Fibroblast of lung (primary cell): Measurements from ENCODE around the gene POFUT2. TPM values are rescaled to one million over a fixed set of nuclear protein-coding genes. Genes with fewer than 3 reads are reported as not detected.

Experiments used
- DNase-seq, 2 donors: peaks; one replicate each; pipeline versions ENCODE4 v3.0.0 to v3.0.0-alpha.2; 2010; ENCODE audit warnings: low read depth in 2 of 2
- H2AFZ ChIP-seq: 2 replicates; pipeline ENCODE4 v1.5.1; 2012; ENCODE audit warnings: low read length, control low read depth, inconsistent platforms
- H3K27ac ChIP-seq: 2 replicates; pipeline ENCODE4 v1.5.1; 2011; ENCODE audit warnings: low read length, control low read depth; ENCODE audit not compliant: insufficient read depth
- H3K27me3 ChIP-seq: 2 replicates; pipeline ENCODE4 v1.5.1; 2011; ENCODE audit warnings: mild to moderate bottlenecking, low read length; ENCODE audit not compliant: control insufficient read depth, insufficient read depth
- H3K36me3 ChIP-seq: 2 replicates; pipeline ENCODE4 v1.5.1; 2011; ENCODE audit warnings: low read length; ENCODE audit not compliant: control insufficient read depth, insufficient read depth
- H3K4me1 ChIP-seq: 2 replicates; pipeline ENCODE4 v1.5.1; 2011; ENCODE audit warnings: low read length; ENCODE audit not compliant: control insufficient read depth, insufficient read depth; ENCODE audit errors: extremely low read depth
- H3K4me2 ChIP-seq: 2 replicates; pipeline ENCODE4 v1.5.1; 2011; ENCODE audit warnings: low read length, control low read depth; ENCODE audit not compliant: insufficient read depth; ENCODE audit errors: extremely low read depth
- H3K4me3 ChIP-seq, 4 experiments: fragments of 200-600 bp in 1 of 4; sonication (generic) in 1 of 4; replicated peaks in 1 of 4; 2 replicates each; pipeline ENCODE4 v1.5.1; 2011 to 2016; ENCODE audit warnings: low read length in 4 of 4, low read depth in 3 of 4, mild to moderate bottlenecking in 3 of 4, control low read depth in 2 of 4, inconsistent platforms in 1 of 4, mixed read lengths in 1 of 4; ENCODE audit not compliant: insufficient read depth in 1 of 4; ENCODE audit errors: control extremely low read depth in 1 of 4
- H3K79me2 ChIP-seq: 2 replicates; pipeline ENCODE4 v1.5.1; 2012; ENCODE audit warnings: mild to moderate bottlenecking, low read length, inconsistent platforms; ENCODE audit not compliant: control insufficient read depth, insufficient read depth
- H3K9ac ChIP-seq: 2 replicates; pipeline ENCODE4 v1.5.1; 2011; ENCODE audit warnings: mild to moderate bottlenecking, low read length, control low read depth; ENCODE audit not compliant: insufficient read depth
- H3K9me3 ChIP-seq: 2 replicates; pipeline ENCODE4 v1.5.1; 2012; ENCODE audit warnings: low read depth, low read length; ENCODE audit not compliant: control insufficient read depth, insufficient read depth
- H4K20me1 ChIP-seq: 2 replicates; pipeline ENCODE4 v1.5.1; 2011; ENCODE audit warnings: low read length; ENCODE audit not compliant: control insufficient read depth, insufficient read depth; ENCODE audit errors: extremely low read depth
- EZH2 ChIP-seq: IDR thresholded peaks from 2 replicates; pipeline ENCODE4 v1.5.1; 2012; ENCODE audit warnings: low read length, control low read depth, mild to moderate bottlenecking; ENCODE audit errors: missing control alignments
- polyA plus RNA-seq, 2 donors: library from polyadenylated mRNA; depleted of rRNA in 1 of 2; stranded (reverse) in 1 of 2; unstranded in 1 of 2; fragments of >200 nt; gene quantifications; 2 replicates each; pipeline ENCODE4 v1.2.1, GENCODE V29; 2011 to 2012; ENCODE audit warnings: missing spikeins in 1 of 2
- total RNA-seq: library from RNA; depleted of rRNA; stranded (reverse); fragments of >200 nt; gene quantifications from 2 replicates; pipeline ENCODE4 v1.2.1, GENCODE V29; 2014
- TF ChIP-seq, protein P1 (sequence below), 2 donors: IDR thresholded peaks in 1 of 2; conservative IDR thresholded peaks in 1 of 2; 1 replicate in 1 of 2; 2 replicates in 1 of 2; pipeline ENCODE4 v1.5.1; 2011 to 2012; ENCODE audit warnings: low read length in 2 of 2, control low read depth in 1 of 2, inconsistent platforms in 1 of 2, low read depth in 1 of 2, mild to moderate bottlenecking in 1 of 2

Gene POFUT2
- total and polyA plus RNA-seq, 2 donors (not counting 1 experiment from before 2014, with no cell fraction given), result 56.0 to 60.3 TPM

DNA sequence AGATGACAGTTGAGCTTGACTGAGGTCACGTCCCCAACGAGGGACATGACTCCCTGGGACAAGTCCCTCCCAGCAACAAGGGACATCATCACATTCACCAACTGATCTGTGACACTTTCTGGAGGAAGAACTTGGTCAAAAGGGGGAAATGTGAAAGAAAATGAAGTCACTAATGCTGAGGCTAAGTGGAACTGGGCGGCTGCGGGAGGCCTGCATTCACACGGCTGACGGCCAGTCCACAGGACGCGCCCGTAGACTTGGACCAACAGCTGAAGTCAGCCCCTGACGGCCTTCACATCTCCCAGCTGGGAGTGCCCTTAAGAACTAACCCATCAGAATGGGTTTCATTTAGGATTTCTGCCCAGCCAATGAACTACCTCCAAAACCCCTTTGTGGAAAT lies 26.6 kb downstream of the POFUT2 start:
- H3K9ac ChIP-seq, result no peak overlapping the region
- TF ChIP-seq EZH2, result no peak
- TF ChIP-seq, protein P1, sequence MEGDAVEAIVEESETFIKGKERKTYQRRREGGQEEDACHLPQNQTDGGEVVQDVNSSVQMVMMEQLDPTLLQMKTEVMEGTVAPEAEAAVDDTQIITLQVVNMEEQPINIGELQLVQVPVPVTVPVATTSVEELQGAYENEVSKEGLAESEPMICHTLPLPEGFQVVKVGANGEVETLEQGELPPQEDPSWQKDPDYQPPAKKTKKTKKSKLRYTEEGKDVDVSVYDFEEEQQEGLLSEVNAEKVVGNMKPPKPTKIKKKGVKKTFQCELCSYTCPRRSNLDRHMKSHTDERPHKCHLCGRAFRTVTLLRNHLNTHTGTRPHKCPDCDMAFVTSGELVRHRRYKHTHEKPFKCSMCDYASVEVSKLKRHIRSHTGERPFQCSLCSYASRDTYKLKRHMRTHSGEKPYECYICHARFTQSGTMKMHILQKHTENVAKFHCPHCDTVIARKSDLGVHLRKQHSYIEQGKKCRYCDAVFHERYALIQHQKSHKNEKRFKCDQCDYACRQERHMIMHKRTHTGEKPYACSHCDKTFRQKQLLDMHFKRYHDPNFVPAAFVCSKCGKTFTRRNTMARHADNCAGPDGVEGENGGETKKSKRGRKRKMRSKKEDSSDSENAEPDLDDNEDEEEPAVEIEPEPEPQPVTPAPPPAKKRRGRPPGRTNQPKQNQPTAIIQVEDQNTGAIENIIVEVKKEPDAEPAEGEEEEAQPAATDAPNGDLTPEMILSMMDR (conservative IDR thresholded peaks at IDR 0.05 in 1 of 2, IDR thresholded peaks at IDR 0.05 in 1 of 2; ENCODE audit: low read depth in 1 of 2, low read length in 2 of 2), result no peak
- DNase-seq, result no peak
- no peaks in the 10 kb centered on the region for H4K20me1 ChIP-seq
- H3K9me3 ChIP-seq, result no peaks in the 10 kb centered on the region
- no peak overlapping the region for H2AFZ ChIP-seq
- H3K4me1 ChIP-seq, result no peaks in the 10 kb centered on the region
- H3K36me3 ChIP-seq, result peaks cover 17% of the 10 kb centered on the region
- no peaks in the 10 kb centered on the region for H3K79me2 ChIP-seq
- no peak overlapping the region for H3K4me3 ChIP-seq
- H3K27ac ChIP-seq, result no peak overlapping the region
- no peak overlapping the region for H3K4me2 ChIP-seq
- H3K27me3 ChIP-seq, result peaks cover 3% of the 10 kb centered on the region

DNA sequence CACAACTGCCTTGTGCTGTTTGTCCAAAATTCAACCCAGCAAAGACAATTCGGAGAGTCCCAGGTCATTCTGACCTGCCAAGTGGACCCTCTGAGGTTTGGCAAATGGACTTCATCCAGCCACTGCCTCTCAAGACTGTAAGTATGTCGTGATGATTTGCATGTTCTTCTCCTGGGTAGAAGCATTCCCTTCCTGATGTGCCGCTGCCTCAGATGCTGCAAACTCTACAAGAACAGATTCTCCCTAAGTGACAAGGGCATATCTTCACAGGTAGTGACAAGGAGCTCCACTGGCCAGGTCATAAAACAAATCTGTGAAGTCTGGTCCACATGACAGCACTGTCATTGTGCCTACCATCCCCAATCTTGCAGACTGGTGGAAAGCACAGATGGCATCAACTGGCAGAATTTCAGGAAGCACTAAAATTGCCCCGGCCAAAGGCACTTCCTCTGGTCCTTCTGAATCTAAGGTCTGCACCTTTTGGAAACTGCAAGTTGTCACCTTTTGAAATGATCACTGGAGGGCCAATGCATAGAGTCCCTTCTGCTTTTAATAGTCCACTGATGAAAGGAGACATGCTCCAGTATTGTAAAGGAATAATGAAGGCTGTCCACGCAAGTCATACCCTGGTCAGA lies 27.4 kb downstream of the POFUT2 start:
- H3K9me3 ChIP-seq, result no peaks in the 10 kb centered on the region
- no peak for DNase-seq
- peaks cover 3% of the 10 kb centered on the region for H3K27me3 ChIP-seq
- H3K4me2 ChIP-seq, result no peak overlapping the region
- H3K4me3 ChIP-seq, result no peak overlapping the region
- H3K79me2 ChIP-seq, result no peaks in the 10 kb centered on the region
- no peaks in the 10 kb centered on the region for H4K20me1 ChIP-seq
- peaks cover 13% of the 10 kb centered on the region for H3K36me3 ChIP-seq
- H3K4me1 ChIP-seq, result no peaks in the 10 kb centered on the region
- no peak overlapping the region for H3K27ac ChIP-seq
- H2AFZ ChIP-seq, result no peak overlapping the region
- TF ChIP-seq, protein P1 (conservative IDR thresholded peaks at IDR 0.05 in 1 of 2, IDR thresholded peaks at IDR 0.05 in 1 of 2; ENCODE audit: low read depth in 1 of 2, low read length in 2 of 2), result no peak
- TF ChIP-seq EZH2, result no peak
- no peak overlapping the region for H3K9ac ChIP-seq

- Histone ChIP-seq H3K9me3 (no peaks in the 10 kb centered on the region), H4K20me1 (no peaks in the 10 kb centered on the region), H3K27ac (no peak overlapping the region), H3K9ac (no peak overlapping the region), H3K36me3 (peaks cover 9% of the 10 kb centered on the region), H3K27me3 (peaks cover 11% of the 10 kb centered on the region), H3K79me2 (no peaks in the 10 kb centered on the region), H3K4me1 (no peaks in the 10 kb centered on the region), H3K4me3 (no peak overlapping the region), H3K4me2 (no peak overlapping the region), H2AFZ (no peak overlapping the region)
- DNase-seq, result no peak
- TF ChIP-seq EZH2, result no peak
- TF ChIP-seq, protein P1 (conservative IDR thresholded peaks at IDR 0.05 in 1 of 2, IDR thresholded peaks at IDR 0.05 in 1 of 2; ENCODE audit: low read depth in 1 of 2, low read length in 2 of 2), result no peak
These were observed 28.4 kb downstream of the POFUT2 start for GRCh38 chr21:45259206-45259840.
